ENCODE data around the gene DDIT3. TPM values are rescaled to one million over a fixed set of nuclear protein-coding genes. Genes with fewer than 3 reads are reported as not detected.
"Not testable (repeated sequence)": the region's sequence is repeated elsewhere in the genome, so short reads cannot be mapped to it uniquely, and the experiment has no call there.

Gene DDIT3, protein sequence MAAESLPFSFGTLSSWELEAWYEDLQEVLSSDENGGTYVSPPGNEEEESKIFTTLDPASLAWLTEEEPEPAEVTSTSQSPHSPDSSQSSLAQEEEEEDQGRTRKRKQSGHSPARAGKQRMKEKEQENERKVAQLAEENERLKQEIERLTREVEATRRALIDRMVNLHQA
- polyA plus RNA-seq (ENCODE audit: insufficient read length in 4 of 4): 10 to 100 TPM; 30.1 to 35.2 (median 32.7) TPM

DNA sequence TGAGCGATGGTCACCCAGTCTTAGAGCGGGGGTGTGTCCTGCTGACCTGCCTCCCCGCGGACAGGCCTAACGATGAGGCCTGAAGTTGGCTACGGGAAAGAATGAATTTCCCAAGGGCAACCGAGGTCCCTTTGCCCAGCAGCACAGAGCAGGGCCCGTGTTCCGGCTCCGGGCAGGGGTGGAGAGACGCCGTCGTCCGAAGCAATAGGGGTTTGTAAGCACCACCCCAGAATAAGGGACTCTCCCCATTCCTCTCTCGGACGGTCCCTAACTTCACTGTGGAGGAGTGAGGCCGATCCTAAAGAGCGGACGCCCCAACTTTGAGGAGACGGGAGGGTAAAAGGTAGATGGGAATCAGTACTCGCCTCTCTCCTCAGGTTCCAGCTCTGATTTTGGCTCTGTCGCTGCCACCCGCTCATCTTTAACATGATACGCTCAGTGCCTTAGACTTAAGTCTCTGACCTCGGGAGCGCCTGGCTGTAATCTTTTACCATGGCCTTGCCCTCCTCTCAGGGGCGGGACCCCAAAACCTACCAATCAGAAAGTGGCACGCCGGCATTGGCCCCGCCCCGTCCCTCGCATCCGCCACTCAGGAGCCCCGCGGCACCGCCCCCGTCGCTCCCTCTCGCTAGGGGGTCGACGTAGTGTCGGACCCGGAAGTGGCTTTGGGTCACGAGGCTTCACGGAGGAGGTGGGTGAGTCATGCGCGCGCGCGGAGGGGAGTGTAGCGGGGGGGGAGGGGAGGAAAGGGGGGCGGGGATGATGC, at the start of gene DDIT3:
DDIT3 (minus strand) TSS at position 462 of the 766 bp plus-strand sequence. CDS start 3,108 bp downstream, outside the sequence.
- DNase-seq (ENCODE audit: low read depth in 4 of 4, low spot score in 2 of 4): peak; percentile 90 to 97 (median 96)

DNA sequence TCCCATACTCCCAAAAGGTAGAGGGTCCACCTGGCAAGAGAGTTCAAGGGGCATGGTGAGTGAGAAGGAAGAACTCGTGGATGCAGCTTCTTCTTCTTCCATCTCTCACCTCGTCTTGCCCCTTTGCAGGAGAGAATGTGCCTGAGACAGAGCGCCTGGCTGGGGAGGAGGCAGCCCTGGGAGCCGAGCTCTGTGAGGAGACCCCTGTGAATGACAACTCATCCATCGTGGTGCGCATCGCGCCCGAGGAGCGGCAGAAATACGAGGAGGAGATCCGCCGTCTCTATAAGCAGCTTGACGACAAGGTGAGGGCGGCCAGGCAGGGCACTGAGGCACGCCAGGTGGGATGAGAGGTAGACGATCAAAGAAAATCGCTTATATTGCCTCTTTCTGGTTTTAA, 49.5 kb upstream of the DDIT3 start:
- DNase-seq (ENCODE audit: low read depth in 4 of 4, low spot score in 2 of 4): no peak

DNA sequence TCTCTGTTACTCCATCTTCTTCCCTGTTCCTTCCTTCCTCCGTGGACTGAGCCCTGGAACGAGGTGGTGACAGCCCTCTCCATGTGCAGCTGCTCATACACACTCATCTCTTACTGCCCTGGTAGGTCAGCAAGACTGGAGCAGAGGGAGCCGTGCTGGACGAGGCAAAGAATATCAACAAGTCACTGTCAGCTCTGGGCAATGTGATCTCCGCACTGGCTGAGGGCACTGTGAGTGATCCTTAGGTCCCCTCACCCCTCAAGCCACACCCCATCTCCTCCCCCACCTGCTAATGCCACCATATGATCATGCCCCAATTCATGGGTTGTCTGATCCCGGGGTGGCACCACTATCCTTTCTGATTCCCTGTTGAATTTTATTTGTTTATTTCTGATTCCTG, 48.5 kb upstream of the DDIT3 start:
- no peak for DNase-seq (ENCODE audit: low read depth in 4 of 4, low spot score in 2 of 4)

DNA sequence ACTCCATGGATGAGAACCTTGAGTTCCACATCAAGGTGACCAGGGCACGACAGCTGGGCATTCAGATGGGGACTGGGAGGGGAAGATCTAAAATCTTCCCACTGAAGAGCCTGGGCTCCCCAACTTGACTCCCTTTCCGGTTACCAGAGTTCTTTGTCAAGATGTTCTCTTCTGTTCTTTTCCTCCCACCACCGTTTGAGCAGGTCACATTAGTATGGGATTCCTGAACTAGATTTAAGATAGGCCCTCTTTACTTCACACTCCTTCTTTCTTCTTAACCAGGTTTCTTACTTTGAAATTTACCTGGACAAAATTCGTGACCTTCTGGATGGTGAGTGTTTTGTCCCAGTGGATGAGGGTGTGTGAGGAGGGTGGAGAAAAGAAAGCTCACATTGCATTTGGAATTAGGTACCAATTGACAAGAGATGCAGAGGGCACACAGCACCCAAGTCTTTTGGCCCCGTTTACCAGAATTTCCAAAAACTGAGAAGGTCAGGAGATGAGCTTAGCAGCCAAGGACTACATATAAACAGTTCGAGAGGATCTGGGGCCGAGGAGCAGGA, 43.9 kb upstream of the DDIT3 start:
- no peak for DNase-seq (ENCODE audit: low read depth in 4 of 4, low spot score in 2 of 4)

DNA sequence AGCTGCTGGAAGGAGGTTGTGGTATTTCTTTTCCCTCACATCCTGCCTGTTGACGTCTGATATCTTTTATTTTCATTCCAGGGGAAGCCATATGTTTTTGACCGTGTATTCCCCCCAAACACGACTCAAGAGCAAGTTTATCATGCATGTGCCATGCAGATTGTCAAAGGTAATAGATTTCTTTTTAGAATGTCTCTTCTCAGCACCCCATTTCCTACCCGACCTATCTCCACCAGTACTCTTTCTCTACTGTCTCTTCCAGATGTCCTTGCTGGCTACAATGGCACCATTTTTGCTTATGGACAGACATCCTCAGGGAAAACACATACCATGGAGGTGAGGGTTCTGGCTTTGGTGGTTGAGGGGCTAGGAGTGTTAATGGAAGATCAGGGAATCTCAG, 43.0 kb upstream of the DDIT3 start:
- no peak for DNase-seq (ENCODE audit: low read depth in 4 of 4, low spot score in 2 of 4)

DNA sequence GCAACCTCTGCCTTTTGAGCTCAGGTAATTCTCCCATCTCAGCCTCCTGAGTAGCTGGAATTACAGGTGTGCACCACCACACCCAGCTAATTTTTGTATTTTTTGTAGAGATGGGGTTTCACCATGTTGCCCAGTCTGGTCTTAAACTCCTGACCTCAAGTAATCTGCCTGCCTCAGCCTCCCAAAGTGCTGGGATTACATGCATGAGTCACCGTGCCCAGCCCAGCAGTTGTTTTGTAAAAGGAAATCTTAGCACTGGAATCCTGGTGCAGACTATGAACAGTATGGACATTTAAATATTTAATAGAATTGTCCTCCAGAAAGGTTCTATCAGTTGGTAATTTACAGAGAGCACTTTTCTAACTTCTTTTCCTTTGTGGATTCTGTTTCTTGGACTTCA, 40.8 kb upstream of the DDIT3 start:
- not testable (repeated sequence) for DNase-seq (ENCODE audit: low read depth in 4 of 4, low spot score in 2 of 4)

DNA sequence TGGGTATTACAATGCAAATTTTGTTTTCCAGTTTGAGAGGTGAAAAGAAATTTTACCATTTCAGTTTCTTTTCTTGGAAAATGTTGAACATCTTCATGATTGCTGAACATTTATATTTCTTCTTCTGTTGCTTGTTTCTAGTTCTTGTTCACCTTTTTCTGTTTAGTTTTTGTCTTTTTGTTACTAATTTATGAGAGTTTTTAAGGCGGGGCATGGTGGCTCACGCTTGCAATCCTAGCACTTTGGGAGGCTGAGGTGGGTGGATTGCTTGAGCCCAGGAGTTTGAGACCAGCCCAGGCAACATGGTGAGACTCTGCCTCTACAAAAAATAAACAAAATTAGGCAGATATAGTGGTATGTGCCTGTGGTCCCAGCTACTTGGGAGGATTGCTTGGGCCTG, 40.2 kb upstream of the DDIT3 start:
- DNase-seq (ENCODE audit: low read depth in 4 of 4, low spot score in 2 of 4): no peak

DNA sequence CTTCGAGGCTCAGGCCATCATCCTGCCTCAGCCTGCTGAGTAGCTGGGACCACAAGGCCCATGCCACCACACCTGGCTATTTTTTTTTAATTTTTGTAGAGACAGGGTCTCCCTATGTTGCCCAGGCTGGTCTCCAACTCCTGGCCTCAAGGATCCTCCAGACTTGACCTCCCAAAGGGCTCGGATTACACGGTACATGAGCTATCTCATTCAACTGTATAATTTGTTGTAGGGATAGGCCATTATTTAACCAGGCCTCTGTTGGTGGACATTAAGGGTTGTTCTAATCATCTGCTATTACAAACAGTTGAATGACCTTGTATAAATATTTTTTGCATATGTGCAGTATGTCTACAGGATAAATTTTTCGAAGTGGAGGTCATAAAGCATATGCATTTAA, 38.5 kb upstream of the DDIT3 start:
- DNase-seq (ENCODE audit: low read depth in 4 of 4, low spot score in 2 of 4): no peak

DNA sequence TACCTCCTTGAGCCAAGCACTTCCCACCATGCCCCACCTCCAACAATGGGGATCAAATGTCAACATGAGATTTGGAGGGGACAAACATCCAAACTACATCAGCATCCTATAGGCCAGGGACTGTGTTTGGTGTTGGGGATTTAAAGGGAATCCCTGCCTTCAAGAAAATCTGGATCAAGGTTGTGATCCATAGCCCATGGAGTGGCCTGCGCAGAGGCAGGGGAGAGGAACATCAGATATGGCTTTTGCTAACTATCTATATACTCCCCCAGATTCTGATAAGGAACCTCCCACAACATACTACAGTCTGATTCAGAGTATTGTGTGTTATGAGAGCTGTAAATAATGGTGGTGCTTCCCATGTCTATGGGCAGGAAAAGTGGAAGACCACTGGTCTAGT, 34.6 kb upstream of the DDIT3 start:
- DNase-seq (ENCODE audit: low read depth in 4 of 4, low spot score in 2 of 4): no peak

DNA sequence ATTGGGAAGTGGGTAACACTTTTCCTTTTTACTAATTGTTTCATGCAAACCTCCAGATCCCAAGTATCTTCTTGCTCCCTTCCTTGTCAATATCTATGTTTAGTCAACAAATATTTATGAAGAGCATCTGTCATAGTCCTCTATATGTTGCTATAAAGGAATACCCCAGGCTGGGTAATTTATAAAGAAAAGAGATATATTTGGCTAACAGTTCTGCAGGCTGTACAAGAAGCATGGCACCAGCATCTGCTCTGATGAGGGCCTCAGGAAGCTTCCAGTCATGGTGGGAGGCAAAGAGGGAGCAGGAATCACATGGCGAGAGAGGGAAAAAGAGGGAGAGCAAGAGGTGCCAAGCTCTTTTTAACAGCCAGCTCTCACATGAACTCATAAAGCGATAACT, 34.1 kb upstream of the DDIT3 start:
- DNase-seq (ENCODE audit: low read depth in 4 of 4, low spot score in 2 of 4): no peak

DNA sequence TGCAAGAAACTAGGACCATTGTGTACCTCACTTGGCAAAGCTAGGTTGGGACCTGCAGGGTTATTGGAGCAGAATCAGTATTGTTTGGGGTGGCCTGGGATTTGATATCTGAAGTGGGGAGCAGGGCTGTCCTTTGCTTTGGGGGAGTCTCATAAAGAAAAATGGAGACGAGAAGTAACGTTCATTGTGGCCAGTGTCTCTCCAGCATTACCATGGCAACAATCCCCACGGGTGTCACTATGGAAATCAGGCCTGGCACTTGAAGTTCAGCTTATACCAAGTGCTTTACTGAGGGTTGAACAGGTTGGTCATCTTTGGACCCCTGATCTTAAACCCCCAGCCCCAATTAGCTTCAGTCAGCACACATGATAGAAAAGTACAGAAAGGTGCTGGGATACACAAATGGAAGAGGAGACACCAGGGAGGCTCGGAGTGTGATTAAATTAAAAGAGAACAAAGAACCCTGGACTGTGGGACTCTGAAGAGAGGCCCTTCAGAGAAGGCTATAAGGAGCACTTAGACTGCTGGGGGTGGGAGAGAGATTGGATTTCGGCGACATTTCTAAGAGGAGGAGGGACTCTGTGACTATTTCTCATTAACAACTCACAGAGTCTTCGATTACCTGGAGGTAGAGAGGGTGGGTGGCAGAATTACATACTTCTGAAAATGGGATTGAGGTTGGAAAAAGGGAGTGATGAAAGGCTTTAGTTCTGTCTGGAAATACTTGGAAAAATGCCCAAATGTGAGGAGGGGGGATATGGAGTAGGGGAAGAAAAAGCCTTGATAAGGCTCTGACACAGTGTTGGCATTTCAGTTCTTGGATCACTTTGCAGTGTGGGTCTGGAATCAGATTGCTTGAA, 33.3 kb upstream of the DDIT3 start:
- no peak for DNase-seq (ENCODE audit: low read depth in 4 of 4, low spot score in 2 of 4)

DNA sequence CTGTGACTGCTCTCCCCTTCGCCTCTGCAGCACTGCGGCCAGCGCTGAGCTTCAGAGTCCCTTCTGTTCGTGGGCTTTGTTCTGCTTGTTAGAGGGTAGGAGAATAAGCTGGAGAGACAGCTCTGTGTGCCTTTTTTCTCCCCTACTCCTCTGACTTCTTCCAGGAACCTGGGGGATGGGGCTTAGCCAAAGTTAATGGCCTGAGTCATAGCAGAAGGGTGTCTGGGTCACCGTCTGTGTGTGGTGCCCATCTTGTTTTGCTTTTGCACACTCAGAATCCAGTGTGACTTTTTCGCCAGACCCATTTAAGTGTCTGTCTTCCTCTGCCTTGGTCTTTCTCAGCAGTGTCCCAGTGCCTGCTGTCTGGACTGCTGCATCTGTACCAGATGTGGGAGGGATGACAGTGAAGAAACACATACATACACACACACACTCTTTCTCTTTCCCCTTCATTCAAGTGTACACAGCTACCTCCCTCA, 32.6 kb upstream of the DDIT3 start:
- DNase-seq (ENCODE audit: low read depth in 4 of 4, low spot score in 2 of 4): no peak

DNA sequence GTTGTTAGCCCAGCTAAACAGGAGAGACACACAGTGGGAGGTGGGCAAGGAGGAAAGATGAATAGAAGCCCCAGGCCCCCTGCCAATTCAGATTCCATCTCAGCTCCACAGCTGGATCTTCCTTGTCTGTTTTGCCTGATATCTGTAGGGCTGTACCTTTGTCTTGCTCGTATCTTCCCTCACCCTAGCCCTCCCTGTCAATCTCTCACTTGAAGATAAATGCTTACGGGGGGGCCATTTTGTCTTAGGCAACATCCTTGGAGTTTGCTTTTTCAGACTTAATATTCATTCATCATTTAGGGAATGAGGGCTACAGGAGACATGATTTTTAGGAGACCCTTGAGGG, 32.0 kb upstream of the DDIT3 start:
- no peak for DNase-seq (ENCODE audit: low read depth in 4 of 4, low spot score in 2 of 4)

DNA sequence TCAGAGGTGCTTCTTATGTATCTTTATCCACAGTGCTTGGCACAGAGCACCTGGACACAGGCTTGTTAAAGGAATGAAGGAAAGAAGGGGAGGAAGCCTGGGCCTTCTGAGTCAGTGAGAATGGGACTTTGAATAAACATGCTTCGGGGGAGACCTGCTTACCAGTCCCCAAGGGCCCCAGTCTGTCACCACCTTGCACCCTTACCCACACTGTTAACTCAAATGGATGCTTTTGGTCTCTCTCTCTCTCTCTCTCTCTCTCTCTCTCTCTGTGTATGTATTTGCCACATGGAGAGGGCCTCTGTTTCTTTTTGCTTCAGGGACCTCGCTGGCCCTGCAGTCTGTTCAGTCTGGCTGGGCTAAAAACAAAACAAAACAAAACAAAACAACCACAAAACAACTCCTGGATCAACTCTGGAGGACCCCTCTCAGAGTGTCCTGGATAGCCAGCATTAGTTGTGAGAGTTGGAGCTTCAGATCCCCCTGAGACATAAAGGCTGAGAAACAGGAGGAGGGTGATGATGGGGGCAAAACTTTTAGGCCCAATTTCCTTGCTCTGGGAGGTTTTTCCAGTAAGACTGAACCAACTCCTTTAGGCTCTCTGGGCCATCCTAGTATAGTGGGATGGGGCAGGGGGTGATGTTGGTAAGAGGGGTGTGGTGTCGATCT, 31.5 kb upstream of the DDIT3 start:
- DNase-seq (ENCODE audit: low read depth in 4 of 4, low spot score in 2 of 4): no peak

DNA sequence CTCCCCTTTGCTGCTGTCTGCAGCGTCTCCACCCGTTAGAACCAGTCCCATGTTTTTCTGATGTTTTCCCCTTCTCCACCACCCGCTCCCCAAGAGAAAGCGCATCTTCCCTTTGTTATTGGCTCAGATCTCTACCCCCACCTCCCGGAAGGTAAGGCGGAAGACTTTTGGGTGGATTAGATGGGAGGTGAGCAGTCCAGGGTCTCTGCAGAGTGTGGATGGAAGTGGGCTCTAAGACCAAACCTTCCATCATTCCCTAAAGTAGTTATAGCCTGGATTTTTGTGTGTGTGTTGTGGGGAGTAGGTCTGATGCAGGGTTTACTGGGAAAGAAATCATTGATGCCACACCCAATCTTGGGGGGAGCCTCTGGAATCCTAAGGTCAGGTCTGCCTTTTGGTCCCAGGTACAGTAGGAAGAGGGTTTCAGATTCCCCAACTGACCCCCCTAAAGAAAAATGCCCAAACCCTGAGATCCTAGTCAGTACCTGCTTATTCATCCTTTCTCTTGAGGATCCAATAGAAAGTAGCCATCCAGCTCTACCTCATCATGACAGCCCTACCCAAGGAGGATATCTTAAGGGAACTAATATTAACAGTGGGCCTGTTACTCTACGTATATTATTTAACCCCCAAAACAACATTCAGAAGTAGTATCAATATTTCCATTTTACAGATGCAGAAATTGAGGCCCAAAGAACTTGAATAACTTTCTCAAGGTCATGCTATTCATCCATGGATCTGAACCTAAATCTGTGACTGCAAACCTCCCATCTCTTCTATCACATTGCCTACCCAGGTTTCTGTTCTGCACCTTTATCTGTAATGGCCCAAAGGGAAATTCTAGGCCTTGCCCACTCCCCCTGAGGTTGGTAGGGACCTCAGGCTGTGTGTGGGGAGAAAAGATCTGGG, 30.6 kb upstream of the DDIT3 start:
- no peak for DNase-seq (ENCODE audit: low read depth in 4 of 4, low spot score in 2 of 4)

DNA sequence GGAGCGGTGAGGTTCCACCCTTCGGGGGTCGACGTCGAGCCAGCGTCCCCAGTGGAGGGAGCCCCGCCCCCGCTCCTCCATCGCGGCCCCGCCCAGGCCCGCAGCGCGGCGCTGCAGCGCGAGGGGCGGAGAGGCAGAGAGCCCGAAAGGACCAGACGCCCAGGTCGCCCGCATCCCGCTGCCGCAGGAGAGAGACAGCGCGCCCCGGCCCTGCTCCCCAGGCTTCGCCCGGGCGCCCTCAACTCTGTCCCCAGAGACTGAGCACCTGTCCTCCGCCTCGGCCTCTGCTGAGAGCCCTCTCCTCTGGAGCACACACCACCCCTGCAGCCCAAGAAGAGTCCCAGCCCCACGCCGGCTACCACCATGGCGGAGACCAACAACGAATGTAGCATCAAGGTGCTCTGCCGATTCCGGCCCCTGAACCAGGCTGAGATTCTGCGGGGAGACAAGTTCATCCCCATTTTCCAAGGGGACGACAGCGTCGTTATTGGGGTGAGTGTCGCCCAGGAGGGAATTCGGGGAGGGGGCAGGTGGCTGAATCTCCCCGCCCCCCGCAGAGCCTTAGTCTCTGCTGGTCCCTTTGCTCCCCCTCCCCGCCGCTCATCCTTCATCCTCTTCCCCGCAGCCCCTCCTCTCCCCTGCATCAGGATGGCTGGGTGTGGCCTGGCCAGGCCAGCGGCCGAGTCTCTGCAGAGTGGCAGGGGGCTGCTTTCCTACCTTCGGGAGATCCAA, 29.8 kb upstream of the DDIT3 start, which contains the start of gene KIF5A:
KIF5A (plus strand) TSS at position 136 of the 732 bp plus-strand sequence; CDS start at position 364, 228 bp downstream.
- DNase-seq (ENCODE audit: low read depth in 4 of 4, low spot score in 2 of 4): no peak

DNA sequence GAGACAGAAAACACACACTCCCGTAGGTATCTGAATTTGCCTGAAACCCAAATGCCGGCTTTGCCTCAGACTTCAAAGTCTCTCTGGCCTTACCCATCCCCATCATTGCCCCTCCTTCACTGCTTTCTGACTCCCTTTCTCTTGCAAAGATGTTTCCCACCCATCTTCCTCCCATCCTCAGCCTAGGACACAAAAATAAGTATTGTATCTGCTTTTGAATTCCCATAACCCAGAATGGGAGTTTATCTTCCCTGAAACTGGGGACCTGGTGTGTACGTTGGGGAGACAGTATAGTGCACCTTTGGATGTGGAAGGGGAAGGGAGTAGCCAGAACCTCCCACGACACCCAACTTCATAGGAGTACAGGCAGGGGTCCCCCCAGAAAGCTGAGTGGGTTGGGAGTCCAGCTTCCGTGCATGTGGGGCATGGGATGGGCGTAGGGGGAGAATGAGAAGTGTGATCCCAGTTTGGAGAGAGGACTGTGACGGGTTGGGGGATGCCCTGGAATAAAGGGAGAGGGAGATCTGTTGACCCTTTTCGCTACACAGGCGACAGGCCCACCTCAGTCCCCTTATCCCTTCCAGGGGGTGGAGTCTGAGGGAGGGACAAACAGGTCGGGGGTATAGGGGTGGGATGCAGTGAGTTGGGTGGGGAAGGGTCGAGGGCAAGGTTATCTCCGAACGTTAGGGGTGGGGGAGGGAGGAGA, 29.0 kb upstream of the DDIT3 start:
- no peak for DNase-seq (ENCODE audit: low read depth in 4 of 4, low spot score in 2 of 4)

DNA sequence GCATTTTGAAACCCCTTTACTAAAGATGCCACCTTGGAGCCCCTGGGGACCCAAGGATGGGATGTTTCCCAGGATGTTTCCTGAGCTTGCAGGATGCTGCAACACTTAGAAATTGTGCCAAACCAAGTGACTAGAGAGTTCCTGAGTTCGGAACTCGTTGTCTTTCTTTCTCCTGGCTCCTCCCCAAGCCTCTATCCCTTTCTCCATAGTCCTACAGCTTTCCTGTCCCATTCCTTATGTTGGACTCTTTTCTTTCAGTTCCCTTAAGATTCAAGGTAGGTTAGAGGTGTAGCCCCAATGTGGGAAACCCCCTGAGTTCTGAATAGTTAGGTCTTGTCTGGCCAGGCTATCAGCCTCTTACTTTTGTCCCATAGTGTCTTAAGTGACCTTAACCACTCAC, 28.2 kb upstream of the DDIT3 start:
- DNase-seq (ENCODE audit: low read depth in 4 of 4, low spot score in 2 of 4): no peak
